ENCODE measurements around the gene IFI27L1. TPM values are rescaled to one million over a fixed set of nuclear protein-coding genes. Genes with fewer than 3 reads are reported as not detected.

IFI27L1 gene
- polyA plus RNA-seq, 1 donor from 2014 or later, result 37.9 TPM

GRCh38 chr14:94103554-94104150 is 22.5 kb downstream of the IFI27L1 start:
- H3F3A ChIP-seq (ENCODE audit: insufficient read depth, low read length, poor library complexity, severe bottlenecking), result no peaks in the 10 kb centered on the region
- no peak overlapping the region for H3K27ac ChIP-seq (ENCODE audit: low read length)
- TF ChIP-seq RAD21 (conservative IDR thresholded peaks at IDR 0.05) (no peak), CTCF (IDR thresholded peaks at IDR 0.05; ENCODE audit: poor library complexity, severe bottlenecking) (no peak), EZH2 (IDR thresholded peaks at IDR 0.05; ENCODE audit: borderline replicate concordance, insufficient read depth, low read length, poor library complexity, severe bottlenecking) (no peak), SMC3 (conservative IDR thresholded peaks at IDR 0.05; ENCODE audit: poor library complexity) (no peak), REST (IDR thresholded peaks at IDR 0.05; ENCODE audit: borderline replicate concordance) (no peak), POLR2AphosphoS5 (IDR thresholded peaks at IDR 0.05) (no peak), EP300 (conservative IDR thresholded peaks at IDR 0.05; ENCODE audit: poor library complexity, severe bottlenecking) (no peak)
- H3K4me2 ChIP-seq (ENCODE audit: low read length), result no peak overlapping the region
- no peaks in the 10 kb centered on the region for H4K20me1 ChIP-seq (ENCODE audit: insufficient read depth)
- no peak overlapping the region for H3K9ac ChIP-seq (ENCODE audit: low read length)
- H3K27me3 ChIP-seq (ENCODE audit: insufficient read depth, low read depth, low read length), result no peaks in the 10 kb centered on the region
- no peak overlapping the region for H2AFZ ChIP-seq (ENCODE audit: low read depth, low read length)
- H3K79me2 ChIP-seq (replicated peaks; ENCODE audit: insufficient read depth, low read length), result no peaks in the 10 kb centered on the region
- no peaks in the 10 kb centered on the region for H3K9me2 ChIP-seq (ENCODE audit: insufficient read depth, low read length)
- H3K4me3 ChIP-seq (ENCODE audit: low read length), result no peak overlapping the region
- H3K36me3 ChIP-seq (ENCODE audit: insufficient read depth, low read length), result no peaks in the 10 kb centered on the region
- H3K9me3 ChIP-seq (ENCODE audit: low read length), result no peaks in the 10 kb centered on the region

- no peaks in the 10 kb centered on the region for H3K36me3 ChIP-seq (ENCODE audit: insufficient read depth, low read length)
- H3K9ac ChIP-seq (ENCODE audit: low read length), result no peak overlapping the region
- TF ChIP-seq CTCF (IDR thresholded peaks at IDR 0.05; ENCODE audit: poor library complexity, severe bottlenecking) (no peak), EP300 (conservative IDR thresholded peaks at IDR 0.05; ENCODE audit: poor library complexity, severe bottlenecking) (no peak), MXI1 (conservative IDR thresholded peaks at IDR 0.05; ENCODE audit: poor library complexity, severe bottlenecking) (no peak), EZH2 (IDR thresholded peaks at IDR 0.05; ENCODE audit: borderline replicate concordance, insufficient read depth, low read length, poor library complexity, severe bottlenecking) (no peak), RAD21 (conservative IDR thresholded peaks at IDR 0.05) (no peak), POLR2AphosphoS5 (IDR thresholded peaks at IDR 0.05) (no peak), SMC3 (conservative IDR thresholded peaks at IDR 0.05; ENCODE audit: poor library complexity) (no peak), REST (IDR thresholded peaks at IDR 0.05; ENCODE audit: borderline replicate concordance) (no peak), TAF1 (IDR thresholded peaks at IDR 0.05; ENCODE audit: low read depth) (no peak)
- no peak overlapping the region for H2AFZ ChIP-seq (ENCODE audit: low read depth, low read length)
- no peak overlapping the region for H3K4me2 ChIP-seq (ENCODE audit: low read length)
- no peaks in the 10 kb centered on the region for H4K20me1 ChIP-seq (ENCODE audit: insufficient read depth)
- no peaks in the 10 kb centered on the region for H3K9me2 ChIP-seq (ENCODE audit: insufficient read depth, low read length)
- no peaks in the 10 kb centered on the region for H3K79me2 ChIP-seq (replicated peaks; ENCODE audit: insufficient read depth, low read length)
- H3K9me3 ChIP-seq (ENCODE audit: low read length), result no peaks in the 10 kb centered on the region
- H3K27me3 ChIP-seq (ENCODE audit: insufficient read depth, low read depth, low read length), result no peaks in the 10 kb centered on the region
- H3F3A ChIP-seq (ENCODE audit: insufficient read depth, low read length, poor library complexity, severe bottlenecking), result no peaks in the 10 kb centered on the region
- H3K27ac ChIP-seq (ENCODE audit: low read length), result no peak overlapping the region
- no peak overlapping the region for H3K4me3 ChIP-seq (ENCODE audit: low read length)
These were observed 23.6 kb downstream of the IFI27L1 start for GRCh38 chr14:94104731-94105130.

All from neural cell (in vitro differentiated cells).